AG04450 (cell line): ENCODE data around the gene MICAL3. TPM values are rescaled to one million over a fixed set of nuclear protein-coding genes. Genes with fewer than 3 reads are reported as not detected.

Experiments used
- CTCF ChIA-PET: fragments of 300-600, 350-600 bp; formaldehyde crosslinking; extraction: SDS; loops from one replicate; lab custom pipeline; 2022; ENCODE audit warnings: antibody characterized with exemption, inconsistent platforms; lab: Charles Lee
- POLR2A ChIA-PET: fragments of 350-600 bp; formaldehyde crosslinking; extraction: SDS; loops from one replicate; lab custom pipeline; 2021; ENCODE audit warnings: antibody characterized with exemption, inconsistent platforms; lab: Yijun Ruan, JAX
- DNase-seq: peaks from one replicate; pipeline ENCODE4 v3.0.0-alpha.2; 2011; ENCODE audit warnings: low read depth, low spot score
- H3K27ac ChIP-seq: one replicate; pipeline ENCODE4 v1.5.1; 2012; ENCODE audit warnings: low read depth, low read length, control low read depth
- H3K27me3 ChIP-seq: one replicate; pipeline ENCODE4 v1.6.0; 2012; ENCODE audit warnings: low read length; ENCODE audit not compliant: control insufficient read depth, insufficient read depth
- H3K4me3 ChIP-seq: 2 replicates; pipeline ENCODE4 v1.5.1; 2011; ENCODE audit warnings: mild to moderate bottlenecking, low read depth, low read length, control low read depth
- H3K9me3 ChIP-seq: 2 replicates; pipeline ENCODE4 v1.5.1; 2012; ENCODE audit warnings: low read length; ENCODE audit not compliant: control insufficient read depth, insufficient read depth
- CTCF ChIP-seq: IDR thresholded peaks from 2 replicates; pipeline ENCODE4 v1.5.1; 2011; ENCODE audit warnings: low read depth, low read length, control low read depth, inconsistent platforms
- polyA plus RNA-seq: library from polyadenylated mRNA; depleted of rRNA; stranded (reverse); fragments of >200 nt; gene quantifications from 2 replicates; pipeline ENCODE4 v1.2.3, GENCODE V29; 2011

Gene MICAL3
- polyA plus RNA-seq, 1 experiment, result 17.8 TPM

GRCh38 chr22:17875631-17876030 is 148.7 kb downstream of the MICAL3 start:
- no peak overlapping the region for H3K27ac ChIP-seq
- TF ChIP-seq CTCF, result no peak
- no peaks in the 10 kb centered on the region for H3K27me3 ChIP-seq
- ChIA-PET POLR2A (interaction anchor here (1.0 kb wide), 1 partner anchor 14 kb away, joined by 13 read pairs; no protein-coding TSS in a partner anchor), CTCF (interaction anchor here (0.6 to 1.2 kb wide), 5 partner anchors 14 to 1145 kb away, joined by 3 to 5 read pairs (median 3); no protein-coding TSS in a partner anchor)
- DNase-seq, result no peak
- H3K9me3 ChIP-seq, result no peaks in the 10 kb centered on the region; the same call in 1 of the 2 replicates
- no peak overlapping the region for H3K4me3 ChIP-seq

- no peaks in the 10 kb centered on the region; the same call in 1 of the 2 replicates for H3K9me3 ChIP-seq
- H3K4me3 ChIP-seq, result no peak overlapping the region
- H3K27ac ChIP-seq, result no peak overlapping the region
- H3K27me3 ChIP-seq, result no peaks in the 10 kb centered on the region
- TF ChIP-seq CTCF, result no peak
- ChIA-PET CTCF (interaction anchor here (1.0 to 1.4 kb wide), 4 partner anchors 15 to 201 kb away, joined by 3 to 5 read pairs (median 3); no protein-coding TSS in a partner anchor), POLR2A (no interaction called here)
- no peak for DNase-seq
Measured at GRCh38 chr22:17875156-17875555, 149.2 kb downstream of the MICAL3 start.

- H3K27ac ChIP-seq, result no peak overlapping the region
- CTCF ChIA-PET, result interaction anchor here (1.2 to 1.4 kb wide), 2 partner anchors 44 to 202 kb away, joined by 3 to 5 read pairs; no protein-coding TSS in a partner anchor
- H3K27me3 ChIP-seq, result no peaks in the 10 kb centered on the region
- DNase-seq, result no peak
- no peaks in the 10 kb centered on the region; the same call in 1 of the 2 replicates for H3K9me3 ChIP-seq
- no peak for TF ChIP-seq CTCF
- H3K4me3 ChIP-seq, result no peak overlapping the region
- POLR2A ChIA-PET, result no interaction called here
Measured at GRCh38 chr22:17874231-17874905, 150.0 kb downstream of the MICAL3 start.

- no peak for TF ChIP-seq CTCF
Measured at GRCh38 chr22:17873804-17874203, 150.6 kb downstream of the MICAL3 start.

GRCh38 chr22:17873116-17873515 is 151.2 kb downstream of the MICAL3 start:
- TF ChIP-seq CTCF, result no peak
- Histone ChIP-seq H3K4me3 (no peak overlapping the region), H3K27me3 (no peaks in the 10 kb centered on the region), H3K9me3 (no peaks in the 10 kb centered on the region; the same call in 1 of the 2 replicates), H3K27ac (no peak overlapping the region)
- ChIA-PET POLR2A (no interaction called here), CTCF (no interaction called here)
- DNase-seq, result no peak

More at GRCh38 chr22:17873804-17874203, 150.6 kb downstream of the MICAL3 start:
- Histone ChIP-seq H3K9me3 (no peaks in the 10 kb centered on the region; the same call in 1 of the 2 replicates), H3K27ac (no peak overlapping the region), H3K27me3 (no peaks in the 10 kb centered on the region), H3K4me3 (no peak overlapping the region)
- ChIA-PET POLR2A (no interaction called here), CTCF (interaction anchor here (1.2 kb wide), 1 partner anchor 43 kb away, joined by 3 read pairs; no protein-coding TSS in a partner anchor)
- DNase-seq, result no peak
